Nephron progenitor cell (in vitro differentiated cells): ENCODE results near the gene ETF1.

Experiments
- DNase-seq: peaks from one replicate; pipeline ENCODE4 v3.0.0; 2021
- H3K27ac Mint-ChIP-seq: 2 replicates; pipeline ENCODE4 v1.8.0; 2021; ENCODE audit warnings: mild to moderate bottlenecking, moderate library complexity, mixed read lengths
- H3K27me3 Mint-ChIP-seq: 2 replicates; pipeline ENCODE4 v1.8.0; 2021; ENCODE audit warnings: mild to moderate bottlenecking, low read depth, mixed read lengths; ENCODE audit not compliant: poor library complexity
- H3K36me3 Mint-ChIP-seq: 2 replicates; pipeline ENCODE4 v1.8.0; 2021; ENCODE audit warnings: low read depth, mixed read lengths
- H3K4me1 Mint-ChIP-seq: 2 replicates; pipeline ENCODE4 v1.8.0; 2021; ENCODE audit warnings: mixed read lengths
- H3K4me3 Mint-ChIP-seq: 2 replicates; pipeline ENCODE4 v1.8.0; 2021; ENCODE audit warnings: mild to moderate bottlenecking, moderate library complexity, mixed read lengths
- H3K9me3 Mint-ChIP-seq: 2 replicates; pipeline ENCODE4 v1.8.0; 2021; ENCODE audit warnings: mild to moderate bottlenecking, moderate library complexity, mixed read lengths
- CTCF ChIP-seq: fragments of 200-600 bp; sonication (generic); IDR thresholded peaks from 2 replicates; pipeline ENCODE4 v1.5.0; 2021; ENCODE audit warnings: antibody characterized with exemption

Gene ETF1

GRCh38 chr5:138539791-138540190, 3.2 kb downstream of the ETF1 start:
- H3K9me3 Mint-ChIP-seq, result no peaks in the 10 kb centered on the region
- peaks cover 36% of the 10 kb centered on the region for H3K4me1 Mint-ChIP-seq
- no peak overlapping the region for H3K4me3 Mint-ChIP-seq
- no peaks in the 10 kb centered on the region for H3K27me3 Mint-ChIP-seq
- peaks cover 34% of the 10 kb centered on the region for H3K36me3 Mint-ChIP-seq
- TF ChIP-seq CTCF, result no peak
- no peak overlapping the region for H3K27ac Mint-ChIP-seq
- no peak for DNase-seq

- DNase-seq, result no peak
- peaks cover 41% of the 10 kb centered on the region for H3K36me3 Mint-ChIP-seq
- no peaks in the 10 kb centered on the region for H3K9me3 Mint-ChIP-seq
- TF ChIP-seq CTCF, result no peak
- H3K27ac Mint-ChIP-seq, result no peak overlapping the region
- H3K4me1 Mint-ChIP-seq, result peaks cover 29% of the 10 kb centered on the region
- no peak overlapping the region for H3K4me3 Mint-ChIP-seq
- H3K27me3 Mint-ChIP-seq, result no peaks in the 10 kb centered on the region
These were observed 4.0 kb downstream of the ETF1 start for GRCh38 chr5:138538943-138539627.

- peaks cover 22% of the 10 kb centered on the region for H3K4me1 Mint-ChIP-seq
These were observed 6.2 kb downstream of the ETF1 start for GRCh38 chr5:138536665-138537315.

GRCh38 chr5:138536215-138536614, 6.8 kb downstream of the ETF1 start:
- Mint-ChIP-seq H3K36me3 (peaks cover 68% of the 10 kb centered on the region), H3K4me1 (peaks cover 16% of the 10 kb centered on the region), H3K27ac (no peak overlapping the region), H3K4me3 (no peak overlapping the region), H3K27me3 (peaks cover 3% of the 10 kb centered on the region), H3K9me3 (no peaks in the 10 kb centered on the region)
- no peak for DNase-seq
- TF ChIP-seq CTCF, result no peak

More at GRCh38 chr5:138536665-138537315, 6.2 kb downstream of the ETF1 start:
- TF ChIP-seq CTCF, result no peak
- Mint-ChIP-seq H3K27me3 (peaks cover 3% of the 10 kb centered on the region), H3K36me3 (peaks cover 64% of the 10 kb centered on the region), H3K4me3 (no peak overlapping the region), H3K27ac (no peak overlapping the region), H3K9me3 (no peaks in the 10 kb centered on the region)
- DNase-seq, result no peak

- Mint-ChIP-seq H3K4me3 (no peak overlapping the region), H3K36me3 (peaks cover 75% of the 10 kb centered on the region), H3K27me3 (peaks cover 3% of the 10 kb centered on the region), H3K27ac (no peak overlapping the region), H3K9me3 (no peaks in the 10 kb centered on the region), H3K4me1 (peaks cover 11% of the 10 kb centered on the region)
- no peak for DNase-seq
- no peak for TF ChIP-seq CTCF
These were observed 8.8 kb downstream of the ETF1 start for GRCh38 chr5:138533973-138534941.
